Stimulated activated CD8-positive, alpha-beta memory T cell treated with anti-CD3 and anti-CD28 coated beads, Interleukin-2, amount 100 ng/mL, for 1 hour (primary cell): ENCODE measurements around the gene TECPR2.

Experiments used
- DNase-seq, 2 donors: peaks; one replicate each; pipeline ENCODE4 v3.0.0-alpha.2; 2020; ENCODE audit warnings: low read depth in 2 of 2

TECPR2 gene

GRCh38 chr14:102374264-102374663 is 11.5 kb downstream of the TECPR2 start:
- DNase-seq, result no peak

GRCh38 chr14:102375119-102375518 is 12.4 kb downstream of the TECPR2 start:
- DNase-seq, result no peak

GRCh38 chr14:102377696-102378095 is 15.0 kb downstream of the TECPR2 start:
- DNase-seq, result no peak

- DNase-seq, result no peak
These were observed 16.1 kb downstream of the TECPR2 start for GRCh38 chr14:102378830-102379229.

- DNase-seq, result no peak
These were observed 24.3 kb downstream of the TECPR2 start for GRCh38 chr14:102387086-102387485.

GRCh38 chr14:102389246-102389645 is 26.5 kb downstream of the TECPR2 start:
- no peak for DNase-seq

- no peak for DNase-seq
These were observed 27.5 kb downstream of the TECPR2 start for GRCh38 chr14:102390064-102390855.

- no peak for DNase-seq
These were observed 29.8 kb downstream of the TECPR2 start for GRCh38 chr14:102392506-102392905.

GRCh38 chr14:102394717-102395375 is 32.1 kb downstream of the TECPR2 start:
- no peak for DNase-seq

- DNase-seq, result no peak
These were observed 33.8 kb downstream of the TECPR2 start for GRCh38 chr14:102396521-102396920.

GRCh38 chr14:102403028-102403427 is 40.3 kb downstream of the TECPR2 start:
- no peak for DNase-seq

GRCh38 chr14:102407258-102407657 is 44.5 kb downstream of the TECPR2 start:
- no peak for DNase-seq

GRCh38 chr14:102408724-102409123 is 46.0 kb downstream of the TECPR2 start:
- DNase-seq, result no peak

GRCh38 chr14:102415671-102416070 is 52.9 kb downstream of the TECPR2 start:
- no peak for DNase-seq

GRCh38 chr14:102417001-102417431 is 54.3 kb downstream of the TECPR2 start:
- no peak for DNase-seq

GRCh38 chr14:102417646-102418045 is 54.9 kb downstream of the TECPR2 start:
- DNase-seq, result no peak

GRCh38 chr14:102418169-102418852 is 55.6 kb downstream of the TECPR2 start:
- DNase-seq, result no peak

- no peak for DNase-seq
These were observed 56.1 kb downstream of the TECPR2 start for GRCh38 chr14:102418853-102419240.

- DNase-seq, result no peak
These were observed 56.5 kb downstream of the TECPR2 start for GRCh38 chr14:102419276-102419675.

GRCh38 chr14:102419716-102420115 is 57.0 kb downstream of the TECPR2 start:
- DNase-seq, result no peak

- no peak for DNase-seq
These were observed 58.8 kb downstream of the TECPR2 start for GRCh38 chr14:102421411-102422057.

GRCh38 chr14:102424520-102424919 is 61.8 kb downstream of the TECPR2 start:
- no peak for DNase-seq
